HepG2 (cell line): ENCODE data around the gene MEGF6.

ENCODE experiments used
- ATF3 ChIP-seq: sonication (generic); formaldehyde crosslinking; IDR thresholded peaks from 2 replicates; pipeline ENCODE4 v1.4.0; 2020; ENCODE audit warnings: missing genetic modification reagents
- BRCA1 ChIP-seq: sonication (generic); formaldehyde crosslinking; IDR thresholded peaks from 2 replicates; pipeline ENCODE4 v1.4.0; 2020; ENCODE audit warnings: missing genetic modification reagents
- CTCF ChIP-seq: sonication (generic); formaldehyde crosslinking; IDR thresholded peaks from 2 replicates; pipeline ENCODE4 v1.5.0; 2020; ENCODE audit warnings: mild to moderate bottlenecking, missing genetic modification reagents, moderate library complexity
- DNMT3B ChIP-seq: conservative IDR thresholded peaks from 2 replicates; pipeline ENCODE4 v1.6.1; 2016; ENCODE audit warnings: missing biosample characterization, control low read depth
- FOXM1 ChIP-seq: sonication (generic); formaldehyde crosslinking; IDR thresholded peaks from 2 replicates; pipeline ENCODE4 v1.5.0; 2020; ENCODE audit warnings: missing genetic modification reagents
- MXI1 ChIP-seq: IDR thresholded peaks from 3 replicates; pipeline ENCODE4 v1.6.1; 2012; ENCODE audit warnings: low read depth, low read length, inconsistent platforms, borderline replicate concordance
- ZNF552 ChIP-seq: sonication (generic); formaldehyde crosslinking; IDR thresholded peaks from 2 replicates; pipeline ENCODE4 v1.9.0; 2022; ENCODE audit warnings: missing genetic modification reagents, mild to moderate bottlenecking, borderline replicate concordance
- ZNF569 ChIP-seq: sonication (generic); formaldehyde crosslinking; IDR thresholded peaks from 2 replicates; pipeline ENCODE4 v1.5.0; 2020; ENCODE audit warnings: mild to moderate bottlenecking, missing genetic modification reagents, moderate library complexity, borderline replicate concordance
- ZSCAN12 ChIP-seq: sonication (generic); formaldehyde crosslinking; IDR thresholded peaks from 2 replicates; pipeline ENCODE4 v1.9.0; 2021; ENCODE audit warnings: mild to moderate bottlenecking, missing genetic modification reagents
- ZZZ3 ChIP-seq: sonication (generic); formaldehyde crosslinking; IDR thresholded peaks from 2 replicates; pipeline ENCODE4 v1.4.0; 2020; ENCODE audit warnings: missing genetic modification reagents, mild to moderate bottlenecking, borderline replicate concordance
- TF ChIP-seq, protein P1 (sequence below), 2 experiments: IDR thresholded peaks; 2 replicates each; pipeline ENCODE4 v1.6.1; 2011 to 2012; ENCODE audit warnings: low read length in 2 of 2, borderline replicate concordance in 1 of 2, low read depth in 1 of 2, mild to moderate bottlenecking in 1 of 2, moderate library complexity in 1 of 2

- TF ChIP-seq ZNF552 (CRISPR knock-in tag) (no peak), ATF3 (CRISPR knock-in tag) (no peak), CTCF (CRISPR knock-in tag) (no peak), MXI1 (no peak), BRCA1 (CRISPR knock-in tag) (no peak), ZNF569 (CRISPR knock-in tag) (no peak), ZZZ3 (no peak), ZSCAN12 (CRISPR knock-in tag) (no peak), FOXM1 (CRISPR knock-in tag) (no peak), DNMT3B (no peak)
- TF ChIP-seq, protein P1, sequence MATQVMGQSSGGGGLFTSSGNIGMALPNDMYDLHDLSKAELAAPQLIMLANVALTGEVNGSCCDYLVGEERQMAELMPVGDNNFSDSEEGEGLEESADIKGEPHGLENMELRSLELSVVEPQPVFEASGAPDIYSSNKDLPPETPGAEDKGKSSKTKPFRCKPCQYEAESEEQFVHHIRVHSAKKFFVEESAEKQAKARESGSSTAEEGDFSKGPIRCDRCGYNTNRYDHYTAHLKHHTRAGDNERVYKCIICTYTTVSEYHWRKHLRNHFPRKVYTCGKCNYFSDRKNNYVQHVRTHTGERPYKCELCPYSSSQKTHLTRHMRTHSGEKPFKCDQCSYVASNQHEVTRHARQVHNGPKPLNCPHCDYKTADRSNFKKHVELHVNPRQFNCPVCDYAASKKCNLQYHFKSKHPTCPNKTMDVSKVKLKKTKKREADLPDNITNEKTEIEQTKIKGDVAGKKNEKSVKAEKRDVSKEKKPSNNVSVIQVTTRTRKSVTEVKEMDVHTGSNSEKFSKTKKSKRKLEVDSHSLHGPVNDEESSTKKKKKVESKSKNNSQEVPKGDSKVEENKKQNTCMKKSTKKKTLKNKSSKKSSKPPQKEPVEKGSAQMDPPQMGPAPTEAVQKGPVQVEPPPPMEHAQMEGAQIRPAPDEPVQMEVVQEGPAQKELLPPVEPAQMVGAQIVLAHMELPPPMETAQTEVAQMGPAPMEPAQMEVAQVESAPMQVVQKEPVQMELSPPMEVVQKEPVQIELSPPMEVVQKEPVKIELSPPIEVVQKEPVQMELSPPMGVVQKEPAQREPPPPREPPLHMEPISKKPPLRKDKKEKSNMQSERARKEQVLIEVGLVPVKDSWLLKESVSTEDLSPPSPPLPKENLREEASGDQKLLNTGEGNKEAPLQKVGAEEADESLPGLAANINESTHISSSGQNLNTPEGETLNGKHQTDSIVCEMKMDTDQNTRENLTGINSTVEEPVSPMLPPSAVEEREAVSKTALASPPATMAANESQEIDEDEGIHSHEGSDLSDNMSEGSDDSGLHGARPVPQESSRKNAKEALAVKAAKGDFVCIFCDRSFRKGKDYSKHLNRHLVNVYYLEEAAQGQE (IDR thresholded peaks at IDR 0.05; ENCODE audit: borderline replicate concordance in 1 of 2, low read depth in 1 of 2, low read length in 2 of 2) = no peak
These were observed 112.9 kb downstream of the MEGF6 start for GRCh38 chr1:3498246-3498930.
